ENCODE measurements around the gene TBCEL.
"Not testable (repeated sequence)": the region's sequence is repeated elsewhere in the genome, so short reads cannot be mapped to it uniquely, and the experiment has no call there.

The TBCEL gene

DNA sequence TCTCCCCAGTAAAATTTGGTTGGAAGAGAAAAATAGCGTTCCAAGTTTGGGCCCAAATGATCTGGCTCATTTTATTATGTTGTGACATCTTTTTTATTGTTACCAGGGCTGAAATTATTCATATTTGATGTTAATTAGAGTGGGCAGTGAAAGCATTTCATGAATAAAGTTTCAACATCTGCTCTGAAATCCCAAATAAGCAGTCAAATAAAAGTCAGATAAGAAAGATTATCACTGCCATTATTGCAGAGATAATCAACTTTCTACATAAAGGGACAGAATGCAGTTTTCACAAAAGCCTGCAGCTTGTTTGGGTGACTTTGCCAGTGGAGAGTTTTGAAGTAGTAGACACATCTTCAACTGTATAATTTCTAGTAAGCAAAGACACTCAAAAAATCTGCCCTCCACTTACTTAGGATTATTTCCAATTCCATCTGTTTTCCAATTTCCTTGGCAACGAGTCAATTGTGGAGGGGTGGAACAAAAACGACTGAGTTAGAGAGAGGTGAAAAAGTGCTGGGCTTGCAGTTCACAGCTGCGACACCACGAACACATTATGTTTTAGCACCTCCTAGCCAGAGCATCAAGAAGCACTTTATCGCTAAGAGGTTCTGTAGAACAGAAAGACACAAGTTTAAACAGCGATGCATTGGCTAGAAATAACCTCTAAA lies 86.1 kb downstream of the TBCEL start:
- DNase-seq (ENCODE audit: low read depth), result peak; percentile 25
- no peaks in the 10 kb centered on the region for H3K36me3 ChIP-seq (ENCODE audit: control insufficient read depth, insufficient read depth, low read length, severe bottlenecking)
- H3K9ac ChIP-seq (ENCODE audit: low read length), result no peak overlapping the region
- no peaks in the 10 kb centered on the region for H3K9me3 ChIP-seq (ENCODE audit: control insufficient read depth, low read length)
- H3K4me1 ChIP-seq (ENCODE audit: control insufficient read depth, insufficient read depth, low read length), result peaks cover 7% of the 10 kb centered on the region
- H3K4me3 ChIP-seq (ENCODE audit: low read length), result no peak overlapping the region
- H3K27me3 ChIP-seq (replicated peaks; ENCODE audit: control insufficient read depth, insufficient read depth, low read length), result peaks cover 42% of the 10 kb centered on the region

DNA sequence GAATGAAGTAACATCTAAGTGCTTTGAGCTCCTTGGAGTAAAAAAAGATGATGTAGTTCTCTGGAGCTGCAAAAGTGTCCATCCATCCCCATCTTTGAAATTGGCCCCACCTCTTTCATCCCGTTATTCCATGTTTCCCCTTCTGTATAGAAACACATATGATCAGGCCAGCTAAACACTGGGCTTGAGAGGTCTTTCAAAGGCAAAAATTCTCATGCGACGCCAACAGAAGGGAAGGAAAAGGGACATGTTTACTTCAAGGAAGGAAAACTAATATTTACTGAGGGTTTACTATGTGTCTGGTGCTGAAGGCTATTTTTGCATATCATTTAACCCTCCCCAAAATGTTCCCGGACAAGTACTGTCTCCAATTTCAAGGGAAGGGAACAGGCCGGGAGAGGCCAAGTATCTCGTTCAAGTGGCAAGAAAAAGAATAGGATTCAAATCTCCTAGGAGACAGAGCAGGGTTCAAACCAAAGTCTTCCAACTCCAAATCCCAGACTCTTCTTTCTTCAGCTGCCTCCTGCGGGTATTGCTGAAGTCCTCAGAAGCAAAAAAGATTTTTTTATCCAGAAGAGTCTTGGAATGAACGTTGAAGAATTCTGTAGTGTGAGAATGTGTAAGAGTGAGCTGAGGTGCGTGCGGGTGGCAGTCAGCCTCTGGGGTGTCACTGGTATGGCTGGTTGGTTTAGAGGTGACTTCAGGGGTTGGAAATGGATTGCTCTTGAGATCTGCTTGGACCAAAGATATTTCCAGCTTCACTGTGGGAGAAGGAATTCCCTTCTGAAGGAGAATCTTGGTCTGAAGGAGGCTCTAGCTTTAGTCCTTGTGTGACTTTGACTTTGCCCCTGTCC lies 87.2 kb downstream of the TBCEL start:
- no peak overlapping the region for H3K4me3 ChIP-seq (ENCODE audit: low read length)
- peaks cover 50% of the 10 kb centered on the region for H3K27me3 ChIP-seq (replicated peaks; ENCODE audit: control insufficient read depth, insufficient read depth, low read length)
- H3K9ac ChIP-seq (ENCODE audit: low read length), result no peak overlapping the region
- no peaks in the 10 kb centered on the region for H3K9me3 ChIP-seq (ENCODE audit: control insufficient read depth, low read length)
- no peaks in the 10 kb centered on the region for H3K36me3 ChIP-seq (ENCODE audit: control insufficient read depth, insufficient read depth, low read length, severe bottlenecking)
- no peaks in the 10 kb centered on the region for H3K4me1 ChIP-seq (ENCODE audit: control insufficient read depth, insufficient read depth, low read length)
- DNase-seq (ENCODE audit: low read depth), result no peak

DNA sequence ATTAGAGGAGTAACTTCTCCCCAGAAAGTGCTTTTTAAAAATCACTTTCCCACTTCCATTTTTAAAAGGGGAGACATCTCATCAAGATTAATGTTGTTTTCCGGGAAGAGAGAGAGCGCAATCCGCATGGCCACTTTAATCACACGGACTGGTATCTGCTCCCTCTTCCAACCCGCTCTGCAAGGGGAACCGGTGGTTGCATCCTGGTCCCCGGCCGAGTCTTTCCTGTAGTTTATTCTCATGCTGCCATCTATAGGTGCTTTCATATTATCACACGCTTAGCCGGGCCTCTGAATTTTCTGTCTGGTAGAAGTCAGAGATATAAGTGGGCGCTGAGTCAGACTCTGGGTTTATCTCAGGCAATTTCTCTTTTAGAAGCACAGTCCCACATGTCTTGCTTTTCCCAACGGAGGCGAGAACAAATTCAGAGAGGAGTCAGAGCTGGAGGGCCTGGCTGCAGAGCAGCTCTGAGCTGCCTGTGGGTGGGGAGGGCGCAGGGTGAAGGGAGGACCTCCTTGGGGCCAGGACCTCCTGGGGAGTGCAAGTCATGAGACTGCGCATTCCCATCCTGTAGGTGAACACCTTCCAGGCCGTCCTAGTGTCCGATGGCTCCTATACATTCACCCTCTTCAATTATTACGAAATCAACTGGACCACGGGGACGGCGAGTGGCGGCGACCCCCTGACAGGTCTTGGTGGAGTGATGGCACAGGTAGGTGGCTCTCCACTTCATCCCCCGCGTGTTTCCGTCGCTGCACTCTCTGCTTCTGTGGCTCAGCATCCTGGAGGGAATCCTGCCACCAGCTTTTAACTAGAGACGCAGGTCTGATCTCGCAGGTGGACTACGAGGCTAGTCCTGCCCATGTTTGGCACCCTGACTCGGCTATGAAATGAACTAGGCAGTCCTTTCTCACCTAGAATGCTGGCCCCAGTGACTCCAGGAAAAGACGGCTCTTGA lies 88.9 kb downstream of the TBCEL start:
- Histone ChIP-seq H3K9ac (ENCODE audit: low read length) (peak overlapping the region; percentile 15), H3K36me3 (ENCODE audit: control insufficient read depth, insufficient read depth, low read length, severe bottlenecking) (no peaks in the 10 kb centered on the region), H3K27me3 (replicated peaks; ENCODE audit: control insufficient read depth, insufficient read depth, low read length) (peaks cover 44% of the 10 kb centered on the region), H3K9me3 (ENCODE audit: control insufficient read depth, low read length) (no peaks in the 10 kb centered on the region), H3K4me3 (ENCODE audit: low read length) (no peak overlapping the region), H3K4me1 (ENCODE audit: control insufficient read depth, insufficient read depth, low read length) (no peaks in the 10 kb centered on the region)
- peak; percentile 91 for DNase-seq (ENCODE audit: low read depth)

DNA sequence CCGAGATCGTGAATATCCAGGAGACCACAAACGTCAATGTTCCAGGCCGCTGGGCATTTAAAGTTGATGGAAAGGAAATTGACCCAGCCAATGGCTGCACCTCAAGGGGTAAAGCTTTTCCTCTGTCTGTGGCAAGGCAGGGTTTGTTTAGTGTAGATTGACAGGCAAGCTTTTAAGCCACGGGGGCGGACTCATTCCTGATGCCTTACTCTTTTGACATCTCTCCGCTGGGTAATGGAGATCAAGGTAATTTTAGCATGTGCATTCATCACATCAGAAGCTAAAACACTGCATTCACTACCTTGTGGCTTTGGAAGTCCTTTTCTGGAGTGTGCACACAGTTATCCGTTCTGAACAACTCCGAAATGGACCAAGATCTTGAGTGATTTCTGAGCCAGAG lies 89.7 kb downstream of the TBCEL start:
- Histone ChIP-seq H3K27me3 (replicated peaks; ENCODE audit: control insufficient read depth, insufficient read depth, low read length) (peaks cover 48% of the 10 kb centered on the region), H3K9me3 (ENCODE audit: control insufficient read depth, low read length) (no peaks in the 10 kb centered on the region), H3K4me3 (ENCODE audit: low read length) (no peak overlapping the region), H3K4me1 (ENCODE audit: control insufficient read depth, insufficient read depth, low read length) (no peaks in the 10 kb centered on the region), H3K36me3 (ENCODE audit: control insufficient read depth, insufficient read depth, low read length, severe bottlenecking) (no peaks in the 10 kb centered on the region), H3K9ac (ENCODE audit: low read length) (no peak overlapping the region)
- DNase-seq (ENCODE audit: low read depth), result no peak

DNA sequence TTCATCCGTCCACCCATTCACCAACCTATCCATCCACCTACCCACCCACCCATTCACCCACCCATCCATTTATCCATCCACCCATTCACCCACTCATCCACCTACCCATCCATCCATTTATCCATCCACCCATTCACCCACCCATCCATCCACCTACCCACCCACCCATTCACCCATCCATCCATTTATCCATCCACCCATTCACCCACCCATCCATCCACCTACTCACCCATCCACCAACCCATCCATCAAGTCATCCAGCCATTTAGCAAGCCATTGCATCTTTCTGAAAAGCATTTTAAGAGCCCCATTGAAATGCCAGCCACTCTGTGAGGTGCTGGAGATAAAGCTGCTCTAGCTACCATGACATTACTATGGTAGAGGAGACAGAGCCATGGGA lies 91.1 kb downstream of the TBCEL start:
- DNase-seq (ENCODE audit: low read depth); H3K36me3 ChIP-seq (ENCODE audit: control insufficient read depth, insufficient read depth, low read length, severe bottlenecking); H3K9me3 ChIP-seq (ENCODE audit: control insufficient read depth, low read length); H3K4me1 ChIP-seq (ENCODE audit: control insufficient read depth, insufficient read depth, low read length); H3K4me3 ChIP-seq (ENCODE audit: low read length); H3K9ac ChIP-seq (ENCODE audit: low read length): not testable (repeated sequence)
- H3K27me3 ChIP-seq (replicated peaks; ENCODE audit: control insufficient read depth, insufficient read depth, low read length), result peaks cover 42% of the 10 kb centered on the region

DNA sequence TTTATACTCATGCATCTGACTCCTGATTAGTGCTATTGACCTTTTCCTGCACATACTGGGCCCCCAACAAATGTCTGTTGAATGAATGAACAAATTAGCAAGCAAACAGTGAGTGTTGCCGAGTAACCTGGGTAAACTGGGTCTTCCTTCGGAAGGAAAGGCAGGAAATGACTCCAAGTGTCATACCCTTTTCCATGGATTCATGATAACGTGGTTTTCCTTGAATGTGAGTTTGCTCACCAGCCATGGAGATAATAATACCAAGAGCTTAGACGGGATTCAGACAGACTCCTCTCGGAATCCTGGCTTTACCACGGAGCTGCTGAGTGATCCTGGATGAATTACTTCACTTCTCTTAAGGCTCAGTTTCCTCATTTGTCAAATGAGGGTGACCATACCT lies 93.9 kb downstream of the TBCEL start:
- Histone ChIP-seq H3K4me3 (ENCODE audit: low read length) (no peak overlapping the region), H3K9ac (ENCODE audit: low read length) (no peak overlapping the region), H3K36me3 (ENCODE audit: control insufficient read depth, insufficient read depth, low read length, severe bottlenecking) (no peaks in the 10 kb centered on the region), H3K27me3 (replicated peaks; ENCODE audit: control insufficient read depth, insufficient read depth, low read length) (peaks cover 23% of the 10 kb centered on the region), H3K4me1 (ENCODE audit: control insufficient read depth, insufficient read depth, low read length) (peaks cover 6% of the 10 kb centered on the region), H3K9me3 (ENCODE audit: control insufficient read depth, low read length) (peaks cover 13% of the 10 kb centered on the region)
- no peak for DNase-seq (ENCODE audit: low read depth)

DNA sequence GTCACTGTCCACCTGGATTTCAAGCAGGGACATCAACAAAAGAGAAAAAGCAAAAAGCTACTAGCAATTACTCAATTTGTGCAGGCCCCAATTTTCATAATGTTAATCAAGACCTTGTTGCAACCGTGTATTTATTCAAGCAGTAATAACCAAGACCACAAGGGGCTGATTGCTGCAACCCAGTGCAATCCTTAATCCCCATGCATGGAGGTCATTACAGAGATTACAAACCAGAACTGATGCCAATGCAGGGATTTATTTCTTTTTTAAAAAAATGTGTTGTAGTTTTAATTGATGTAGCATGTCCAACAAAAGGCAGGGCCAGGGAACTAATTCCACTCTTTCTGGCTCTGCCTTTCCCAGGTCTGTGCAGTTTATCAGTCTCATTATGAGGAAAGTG lies 95.5 kb downstream of the TBCEL start:
- Histone ChIP-seq H3K27me3 (replicated peaks; ENCODE audit: control insufficient read depth, insufficient read depth, low read length) (peaks cover 31% of the 10 kb centered on the region), H3K36me3 (ENCODE audit: control insufficient read depth, insufficient read depth, low read length, severe bottlenecking) (no peaks in the 10 kb centered on the region), H3K9ac (ENCODE audit: low read length) (no peak overlapping the region), H3K4me1 (ENCODE audit: control insufficient read depth, insufficient read depth, low read length) (peaks cover 6% of the 10 kb centered on the region), H3K4me3 (ENCODE audit: low read length) (no peak overlapping the region), H3K9me3 (ENCODE audit: control insufficient read depth, low read length) (peaks cover 20% of the 10 kb centered on the region)
- DNase-seq (ENCODE audit: low read depth), result peak; percentile 54

DNA sequence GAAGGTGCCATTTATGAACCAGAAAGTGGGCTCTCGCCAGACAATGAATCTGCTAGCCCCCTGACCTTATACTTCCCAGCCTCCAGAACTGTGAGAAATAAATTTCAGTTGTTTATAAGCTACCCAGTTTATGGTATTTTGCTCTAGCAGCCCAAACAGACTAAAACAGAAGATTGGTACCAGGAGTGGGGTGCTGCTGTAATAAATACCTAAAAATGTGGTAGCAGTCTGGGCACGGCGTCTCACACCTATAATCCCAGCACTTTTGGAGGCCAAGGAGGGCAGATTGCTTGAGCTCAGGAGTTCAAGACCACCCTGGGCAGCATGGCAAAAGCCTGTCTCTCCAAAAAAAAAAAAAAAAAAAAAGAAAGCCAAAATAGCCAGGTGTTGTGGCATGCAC lies 98.4 kb downstream of the TBCEL start:
- Histone ChIP-seq H3K27me3 (replicated peaks; ENCODE audit: control insufficient read depth, insufficient read depth, low read length) (peaks cover 22% of the 10 kb centered on the region), H3K36me3 (ENCODE audit: control insufficient read depth, insufficient read depth, low read length, severe bottlenecking) (no peaks in the 10 kb centered on the region), H3K4me1 (ENCODE audit: control insufficient read depth, insufficient read depth, low read length) (peaks cover 6% of the 10 kb centered on the region), H3K9me3 (ENCODE audit: control insufficient read depth, low read length) (peaks cover 20% of the 10 kb centered on the region), H3K9ac (ENCODE audit: low read length) (no peak overlapping the region), H3K4me3 (ENCODE audit: low read length) (no peak overlapping the region)
- DNase-seq (ENCODE audit: low read depth), result no peak

DNA sequence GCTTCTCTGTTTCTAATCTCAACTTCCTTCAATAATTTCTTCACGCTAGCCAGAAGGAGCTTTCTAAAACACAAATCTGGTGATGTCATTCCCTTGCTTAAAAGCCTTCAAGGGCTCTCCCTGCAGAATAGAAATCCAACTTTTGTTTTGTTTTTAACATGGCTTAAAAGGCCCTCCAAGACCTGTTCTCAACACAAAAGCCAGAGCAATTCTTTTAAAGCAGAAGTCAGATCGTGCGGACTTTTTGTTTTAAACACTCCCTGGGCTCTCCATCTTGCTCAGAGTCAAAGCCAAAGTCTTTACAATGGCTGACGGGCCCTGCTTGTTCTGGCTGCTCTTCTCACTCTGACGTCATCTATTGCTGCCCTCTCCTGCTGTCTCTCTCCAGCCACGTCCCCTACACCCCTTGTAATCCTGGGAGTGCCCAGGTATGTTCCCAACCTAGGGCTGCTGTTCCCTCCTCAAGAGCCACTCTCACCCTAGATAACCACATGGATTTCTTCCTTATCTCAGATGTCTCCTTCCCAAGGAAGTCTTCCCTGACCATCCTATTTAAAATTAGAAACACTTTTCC lies 99.7 kb downstream of the TBCEL start:
- Histone ChIP-seq H3K4me1 (ENCODE audit: control insufficient read depth, insufficient read depth, low read length) (peaks cover 6% of the 10 kb centered on the region), H3K36me3 (ENCODE audit: control insufficient read depth, insufficient read depth, low read length, severe bottlenecking) (no peaks in the 10 kb centered on the region), H3K27me3 (replicated peaks; ENCODE audit: control insufficient read depth, insufficient read depth, low read length) (peaks cover 14% of the 10 kb centered on the region), H3K9me3 (ENCODE audit: control insufficient read depth, low read length) (peaks cover 20% of the 10 kb centered on the region), H3K4me3 (ENCODE audit: low read length) (no peak overlapping the region), H3K9ac (ENCODE audit: low read length) (no peak overlapping the region)
- DNase-seq (ENCODE audit: low read depth), result no peak

DNA sequence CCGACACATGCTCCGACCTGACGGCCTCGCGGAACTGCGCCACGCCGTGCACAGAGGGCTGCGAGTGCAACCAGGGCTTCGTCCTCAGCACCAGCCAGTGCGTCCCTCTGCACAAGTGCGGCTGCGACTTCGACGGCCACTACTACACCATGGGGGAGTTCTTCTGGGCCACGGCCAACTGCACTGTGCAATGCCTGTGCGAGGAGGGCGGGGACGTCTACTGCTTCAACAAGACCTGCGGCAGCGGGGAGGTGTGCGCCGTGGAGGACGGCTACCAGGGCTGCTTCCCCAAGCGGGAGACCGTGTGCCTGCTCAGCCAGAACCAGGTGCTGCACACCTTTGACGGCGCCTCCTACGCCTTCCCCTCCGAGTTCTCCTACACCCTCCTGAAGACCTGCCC lies 103.9 kb downstream of the TBCEL start:
- H3K27me3 ChIP-seq (replicated peaks; ENCODE audit: control insufficient read depth, insufficient read depth, low read length), result peaks cover 10% of the 10 kb centered on the region
- H3K4me1 ChIP-seq (ENCODE audit: control insufficient read depth, insufficient read depth, low read length), result no peaks in the 10 kb centered on the region
- H3K4me3 ChIP-seq (ENCODE audit: low read length), result no peak overlapping the region
- H3K9me3 ChIP-seq (ENCODE audit: control insufficient read depth, low read length), result peaks cover 8% of the 10 kb centered on the region
- H3K9ac ChIP-seq (ENCODE audit: low read length), result no peak overlapping the region
- no peaks in the 10 kb centered on the region for H3K36me3 ChIP-seq (ENCODE audit: control insufficient read depth, insufficient read depth, low read length, severe bottlenecking)
- no peak for DNase-seq (ENCODE audit: low read depth)
